SU-DHL-6 (cell line): Measurements from ENCODE around the gene SIX5.

Experiments
- EZH2phosphoT487 ChIP-seq: fragments of 200-600 bp; sonication (generic), shearing (Covaris generic); conservative IDR thresholded peaks from 2 replicates; pipeline ENCODE4 v1.6.1; 2018; ENCODE audit warnings: mild to moderate bottlenecking, antibody characterized with exemption, low read length, moderate library complexity, mixed read lengths
- TF ChIP-seq, protein P1 (sequence below): fragments of 200-600 bp; sonication (generic); IDR thresholded peaks from one replicate; pipeline ENCODE4 v1.5.1; 2017; ENCODE audit warnings: antibody characterized with exemption, mild to moderate bottlenecking, low read length, moderate library complexity; ENCODE audit not compliant: insufficient read depth, poor library complexity, severe bottlenecking

DNA sequence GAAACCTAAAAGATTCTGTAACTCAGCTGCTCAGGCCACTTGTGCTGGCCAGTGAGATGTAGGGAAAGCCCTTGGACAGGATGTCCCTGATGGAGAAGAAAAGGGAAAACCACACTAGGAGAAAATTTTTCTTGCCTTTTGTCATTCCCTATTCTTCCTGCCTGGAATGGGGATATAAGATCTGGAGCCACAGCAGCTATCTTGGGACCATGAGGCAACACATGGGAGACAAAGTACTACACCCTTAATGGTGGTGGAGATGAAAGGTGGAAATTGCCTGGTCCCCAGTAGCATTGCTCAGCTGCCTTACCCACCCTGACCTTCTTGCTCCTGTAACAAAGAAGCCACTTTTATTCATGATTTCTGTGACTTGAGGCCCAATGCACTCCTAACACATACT is 36.7 kb upstream of the SIX5 start:
- TF ChIP-seq, protein P1, sequence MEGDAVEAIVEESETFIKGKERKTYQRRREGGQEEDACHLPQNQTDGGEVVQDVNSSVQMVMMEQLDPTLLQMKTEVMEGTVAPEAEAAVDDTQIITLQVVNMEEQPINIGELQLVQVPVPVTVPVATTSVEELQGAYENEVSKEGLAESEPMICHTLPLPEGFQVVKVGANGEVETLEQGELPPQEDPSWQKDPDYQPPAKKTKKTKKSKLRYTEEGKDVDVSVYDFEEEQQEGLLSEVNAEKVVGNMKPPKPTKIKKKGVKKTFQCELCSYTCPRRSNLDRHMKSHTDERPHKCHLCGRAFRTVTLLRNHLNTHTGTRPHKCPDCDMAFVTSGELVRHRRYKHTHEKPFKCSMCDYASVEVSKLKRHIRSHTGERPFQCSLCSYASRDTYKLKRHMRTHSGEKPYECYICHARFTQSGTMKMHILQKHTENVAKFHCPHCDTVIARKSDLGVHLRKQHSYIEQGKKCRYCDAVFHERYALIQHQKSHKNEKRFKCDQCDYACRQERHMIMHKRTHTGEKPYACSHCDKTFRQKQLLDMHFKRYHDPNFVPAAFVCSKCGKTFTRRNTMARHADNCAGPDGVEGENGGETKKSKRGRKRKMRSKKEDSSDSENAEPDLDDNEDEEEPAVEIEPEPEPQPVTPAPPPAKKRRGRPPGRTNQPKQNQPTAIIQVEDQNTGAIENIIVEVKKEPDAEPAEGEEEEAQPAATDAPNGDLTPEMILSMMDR, result no peak
- no peak for TF ChIP-seq EZH2phosphoT487
